Measurements from ENCODE around the gene ROPN1.
"Not testable (repeated sequence)": the region's sequence is repeated elsewhere in the genome, so short reads cannot be mapped to it uniquely, and the experiment has no call there.

ROPN1 gene

DNA sequence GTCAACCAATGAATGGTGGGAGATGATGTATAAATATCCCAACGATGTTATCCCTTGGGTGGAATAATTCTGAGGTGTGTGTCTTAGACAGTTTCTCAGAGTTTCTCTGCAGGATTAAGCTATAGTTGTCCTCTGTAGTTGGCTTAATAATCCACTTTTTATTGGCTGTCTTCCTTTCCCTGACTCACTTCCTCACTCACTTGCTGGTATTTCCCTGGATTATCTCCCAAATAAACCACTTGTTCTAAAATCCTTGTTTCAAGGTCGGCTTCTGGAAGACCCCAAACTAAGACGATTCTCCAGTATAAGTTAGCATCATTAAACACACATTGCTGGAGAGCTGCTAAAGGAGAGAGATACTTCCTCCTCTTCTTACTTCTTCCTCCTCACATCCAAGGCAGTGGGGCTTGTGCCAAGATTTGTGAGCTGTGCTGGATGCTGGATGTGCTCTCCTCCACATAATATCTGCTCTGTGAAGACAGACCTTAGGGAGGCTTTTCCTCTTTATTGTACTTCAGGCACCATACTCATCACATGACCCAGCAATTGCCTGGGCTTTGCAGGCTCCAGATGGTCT lies 22.5 kb upstream of the ROPN1 start:
- TF ChIP-seq, protein P1, sequence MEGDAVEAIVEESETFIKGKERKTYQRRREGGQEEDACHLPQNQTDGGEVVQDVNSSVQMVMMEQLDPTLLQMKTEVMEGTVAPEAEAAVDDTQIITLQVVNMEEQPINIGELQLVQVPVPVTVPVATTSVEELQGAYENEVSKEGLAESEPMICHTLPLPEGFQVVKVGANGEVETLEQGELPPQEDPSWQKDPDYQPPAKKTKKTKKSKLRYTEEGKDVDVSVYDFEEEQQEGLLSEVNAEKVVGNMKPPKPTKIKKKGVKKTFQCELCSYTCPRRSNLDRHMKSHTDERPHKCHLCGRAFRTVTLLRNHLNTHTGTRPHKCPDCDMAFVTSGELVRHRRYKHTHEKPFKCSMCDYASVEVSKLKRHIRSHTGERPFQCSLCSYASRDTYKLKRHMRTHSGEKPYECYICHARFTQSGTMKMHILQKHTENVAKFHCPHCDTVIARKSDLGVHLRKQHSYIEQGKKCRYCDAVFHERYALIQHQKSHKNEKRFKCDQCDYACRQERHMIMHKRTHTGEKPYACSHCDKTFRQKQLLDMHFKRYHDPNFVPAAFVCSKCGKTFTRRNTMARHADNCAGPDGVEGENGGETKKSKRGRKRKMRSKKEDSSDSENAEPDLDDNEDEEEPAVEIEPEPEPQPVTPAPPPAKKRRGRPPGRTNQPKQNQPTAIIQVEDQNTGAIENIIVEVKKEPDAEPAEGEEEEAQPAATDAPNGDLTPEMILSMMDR (IDR thresholded peaks at IDR 0.05; ENCODE audit: insufficient read depth, low read depth, low read length, missing control alignments), result no peak
- H3K4me3 ChIP-seq (ENCODE audit: low read depth, low read length), result no peak overlapping the region
- DNase-seq (ENCODE audit: low read depth), result no peak

DNA sequence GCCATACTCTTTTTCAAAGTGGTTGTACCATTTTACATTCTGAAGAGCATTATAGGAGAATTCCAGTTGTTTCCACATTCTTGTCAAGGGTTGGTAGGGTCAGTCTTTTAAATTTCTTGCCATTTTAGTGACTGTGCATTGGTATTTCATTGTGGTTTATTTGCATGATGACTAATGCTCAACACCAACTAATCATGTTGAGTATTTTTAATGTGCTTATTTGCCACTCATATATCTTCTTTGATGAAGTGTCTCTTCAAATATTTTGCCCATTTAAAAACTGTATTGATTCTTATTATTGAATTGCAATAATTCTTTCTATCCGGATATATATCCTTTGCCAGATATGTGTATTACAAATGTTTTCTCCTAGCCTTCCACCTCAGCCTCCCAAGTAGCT lies 16.4 kb upstream of the ROPN1 start:
- DNase-seq (ENCODE audit: low read depth); H3K4me3 ChIP-seq (ENCODE audit: low read depth, low read length): not testable (repeated sequence)

DNA sequence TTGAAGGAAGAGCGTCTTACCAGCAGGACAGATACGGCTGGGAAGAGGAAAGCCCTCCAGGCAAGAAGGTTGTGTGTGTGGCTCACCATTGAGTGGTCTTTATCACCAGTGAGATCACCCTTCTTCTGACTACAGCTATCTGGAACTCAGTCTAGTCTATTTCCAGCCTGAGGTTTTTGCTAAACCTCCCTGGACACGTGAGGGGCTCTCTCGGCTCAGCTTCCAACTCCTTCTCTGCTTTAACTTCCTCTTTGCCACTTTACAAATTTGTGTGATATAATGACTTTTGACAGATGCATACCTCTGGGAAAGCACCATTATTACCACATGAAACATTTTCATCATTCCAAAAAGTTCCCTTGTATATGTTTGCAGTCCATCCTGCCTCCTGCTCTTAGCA lies 15.3 kb upstream of the ROPN1 start:
- TF ChIP-seq, protein P1 (IDR thresholded peaks at IDR 0.05; ENCODE audit: insufficient read depth, low read depth, low read length, missing control alignments), result no peak
- no peak overlapping the region for H3K4me3 ChIP-seq (ENCODE audit: low read depth, low read length)
- DNase-seq (ENCODE audit: low read depth), result peak; percentile 18

DNA sequence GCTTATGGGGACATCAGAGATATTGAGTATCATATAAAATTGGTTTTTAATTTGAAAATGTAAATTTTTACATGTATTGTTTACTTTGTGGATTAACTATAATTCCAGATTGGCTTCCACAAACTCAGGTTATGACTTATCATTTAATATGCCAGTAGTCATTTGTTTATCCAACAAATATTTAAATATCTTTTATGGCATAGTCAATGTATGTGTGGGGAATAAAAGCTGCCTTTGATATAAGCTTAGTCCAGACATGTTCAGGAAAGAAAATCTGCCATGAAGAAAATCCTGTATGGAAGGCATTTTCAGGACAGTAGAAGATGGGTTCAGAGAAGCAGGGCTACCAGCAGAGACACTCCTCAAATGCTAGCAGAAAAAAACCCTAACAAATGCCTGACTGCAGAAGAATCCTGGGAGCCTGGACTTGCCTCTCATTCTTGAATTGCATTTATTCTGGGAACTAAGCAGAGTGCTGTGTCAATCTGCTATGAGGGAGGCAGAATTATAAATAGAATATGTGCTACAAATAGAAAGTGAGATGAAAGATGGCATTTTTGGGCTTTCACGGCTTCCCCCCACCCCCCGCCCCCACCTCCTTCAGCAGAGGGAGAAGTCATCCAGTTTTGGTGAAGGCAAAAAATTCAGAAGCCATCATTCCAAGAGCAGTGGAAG lies 10.6 kb upstream of the ROPN1 start:
- H3K4me3 ChIP-seq (ENCODE audit: low read depth, low read length); DNase-seq (ENCODE audit: low read depth): not testable (repeated sequence)

DNA sequence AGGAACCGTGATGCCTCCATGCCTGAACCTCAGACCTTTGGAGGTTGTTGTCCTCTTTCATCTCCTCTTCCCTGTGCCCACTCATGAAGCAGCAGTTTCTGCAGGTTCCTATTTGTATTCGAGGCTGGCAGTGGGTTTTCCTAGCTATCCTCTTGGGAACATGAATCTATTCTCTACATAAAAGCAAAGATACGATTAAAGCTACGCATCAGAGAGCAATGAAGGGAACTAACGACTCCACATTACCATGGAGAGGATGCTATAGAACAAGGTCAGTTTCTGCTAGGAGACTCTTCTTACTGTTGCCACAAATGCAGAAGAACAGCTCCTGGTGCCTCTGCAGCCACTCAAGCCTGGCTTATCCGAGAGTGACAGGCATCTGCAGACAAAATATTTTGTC lies 9.4 kb upstream of the ROPN1 start:
- not testable (repeated sequence) for DNase-seq (ENCODE audit: low read depth)

DNA sequence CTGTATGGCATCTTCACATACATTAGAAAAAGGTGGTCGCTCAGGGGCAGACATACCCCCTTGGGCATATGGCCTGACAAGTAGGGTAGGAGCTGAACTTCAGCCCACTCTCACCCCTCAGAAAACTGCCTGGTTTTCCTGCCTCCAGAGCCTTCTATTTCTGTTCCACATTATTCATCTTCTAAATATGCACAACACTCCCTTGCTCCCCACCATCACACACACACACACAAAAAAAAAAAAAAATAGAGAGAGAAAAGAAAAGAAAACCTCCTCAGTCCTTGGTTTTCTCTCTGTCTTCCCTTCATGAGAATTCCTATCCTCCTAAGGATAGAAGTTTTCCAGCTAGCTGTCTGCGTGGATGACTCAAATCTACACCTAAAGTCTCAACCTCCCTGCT lies 5.6 kb upstream of the ROPN1 start:
- H3K4me3 ChIP-seq (ENCODE audit: low read depth, low read length), result no peak overlapping the region
- TF ChIP-seq, protein P1 (IDR thresholded peaks at IDR 0.05; ENCODE audit: insufficient read depth, low read depth, low read length, missing control alignments), result no peak
- no peak for DNase-seq (ENCODE audit: low read depth)

More for the DNA sequence above, 9.4 kb upstream of the ROPN1 start:
- H3K4me3 ChIP-seq (ENCODE audit: low read depth, low read length), result not testable (repeated sequence)

DNA sequence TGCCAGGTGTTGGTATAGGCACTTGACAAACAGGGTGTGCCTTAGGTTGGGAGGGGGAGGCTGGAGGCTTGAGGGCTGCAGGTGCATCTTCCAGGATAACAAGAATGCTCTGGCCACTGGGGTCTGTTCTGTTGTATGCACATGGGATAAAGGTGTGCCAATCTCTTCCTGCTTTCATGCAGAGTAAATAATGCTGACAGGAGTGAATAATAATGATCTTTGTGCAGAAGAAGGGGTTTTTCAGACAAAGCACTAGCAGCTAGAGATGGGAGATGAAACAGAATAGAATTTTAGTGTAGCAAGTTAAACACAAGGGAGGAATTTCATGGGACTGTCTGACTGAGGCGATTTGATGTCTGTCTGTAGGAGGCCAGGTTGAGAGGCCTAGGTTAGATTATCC lies 1.9 kb upstream of the ROPN1 start:
- no peak overlapping the region for H3K4me3 ChIP-seq (ENCODE audit: low read depth, low read length)
- TF ChIP-seq, protein P1 (IDR thresholded peaks at IDR 0.05; ENCODE audit: insufficient read depth, low read depth, low read length, missing control alignments), result no peak
- DNase-seq (ENCODE audit: low read depth), result no peak

DNA sequence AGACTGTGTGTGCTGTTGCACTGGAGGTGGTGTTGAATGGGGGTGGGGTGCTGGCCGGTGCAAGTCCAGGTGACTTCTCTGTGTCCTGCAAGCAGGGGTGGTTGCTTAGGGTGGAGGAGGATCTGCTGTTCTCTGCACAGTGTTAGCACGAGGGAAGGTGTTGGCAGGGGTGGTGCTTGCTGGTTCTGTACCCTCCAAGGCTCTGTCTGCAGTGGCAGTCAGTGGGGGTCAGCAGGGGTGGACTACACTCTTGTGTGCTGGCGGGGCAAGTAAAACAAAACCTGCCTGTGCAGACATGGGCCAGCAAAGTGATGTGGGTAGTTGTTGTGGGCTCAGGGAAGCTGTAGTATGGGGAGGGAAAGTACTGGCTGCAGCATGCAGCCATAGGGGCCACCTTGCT lies 5.5 kb downstream of the ROPN1 start:
- H3K4me3 ChIP-seq (ENCODE audit: low read depth, low read length), result no peak overlapping the region
- TF ChIP-seq, protein P1 (IDR thresholded peaks at IDR 0.05; ENCODE audit: insufficient read depth, low read depth, low read length, missing control alignments), result no peak
- DNase-seq (ENCODE audit: low read depth), result no peak
